Mesenchymal stem cell (in vitro differentiated cells and primary cell): Measurements from ENCODE around the gene ITGB2.

Experiments
- DNase-seq: peaks from one replicate; pipeline ENCODE4 v3.0.0-alpha.2; 2013
- H2AFZ ChIP-seq: one replicate; pipeline ENCODE4 v1.6.1; 2013; ENCODE audit warnings: low read depth, mild to moderate bottlenecking, control low read depth, inconsistent platforms, low read length, moderate library complexity
- H2AK5ac ChIP-seq: 2 replicates; pipeline ENCODE4 v1.6.1; 2013; ENCODE audit warnings: low read length, moderate library complexity, mild to moderate bottlenecking, inconsistent platforms; ENCODE audit not compliant: severe bottlenecking
- H2BK120ac ChIP-seq: one replicate; pipeline ENCODE4 v1.6.1; 2013; ENCODE audit warnings: low read depth, mild to moderate bottlenecking, inconsistent platforms, low read length, moderate library complexity
- H2BK12ac ChIP-seq, 2 experiments: one replicate each; pipeline ENCODE4 v1.6.1; 2013; ENCODE audit warnings: inconsistent platforms in 2 of 2, low read length in 2 of 2, mild to moderate bottlenecking in 2 of 2, moderate library complexity in 2 of 2, control low read depth in 1 of 2
- H2BK15ac ChIP-seq: one replicate; pipeline ENCODE4 v1.6.1; 2013; ENCODE audit warnings: mild to moderate bottlenecking, low read depth, inconsistent platforms; ENCODE audit not compliant: poor library complexity, severe bottlenecking
- H2BK5ac ChIP-seq: 2 replicates; pipeline ENCODE4 v1.6.1; 2013; ENCODE audit warnings: low read depth, mild to moderate bottlenecking, low read length, control low read depth, inconsistent platforms; ENCODE audit not compliant: poor library complexity, severe bottlenecking
- H3K14ac ChIP-seq, 2 experiments: one replicate each; pipeline ENCODE4 v1.6.1; 2013; ENCODE audit warnings: inconsistent platforms in 2 of 2, low read length in 2 of 2, control low read depth in 1 of 2, mild to moderate bottlenecking in 1 of 2, moderate library complexity in 1 of 2
- H3K18ac ChIP-seq, 2 experiments: one replicate each; pipeline ENCODE4 v1.6.1; 2013; ENCODE audit warnings: inconsistent platforms in 2 of 2, low read length in 2 of 2, control low read depth in 1 of 2, low read depth in 1 of 2, mild to moderate bottlenecking in 1 of 2
- H3K23ac ChIP-seq, 2 experiments: one replicate each; pipeline ENCODE4 v1.6.1; 2013; ENCODE audit warnings: inconsistent platforms in 2 of 2, low read length in 2 of 2, mild to moderate bottlenecking in 2 of 2, moderate library complexity in 2 of 2, control low read depth in 1 of 2
- H3K27ac ChIP-seq: 2 replicates; pipeline ENCODE4 v1.5.1; 2013; ENCODE audit warnings: mild to moderate bottlenecking, moderate library complexity, low read length, control low read depth, inconsistent platforms; ENCODE audit not compliant: poor library complexity, severe bottlenecking
- H3K27me3 ChIP-seq, 2 experiments: 2 replicates each; pipeline versions ENCODE4 v1.6.1 to v1.7.0; 2013; ENCODE audit warnings: low read length in 2 of 2, mild to moderate bottlenecking in 2 of 2, moderate library complexity in 2 of 2, control low read depth in 1 of 2, inconsistent platforms in 1 of 2; ENCODE audit not compliant: control insufficient read depth in 1 of 2, insufficient read depth in 1 of 2
- H3K36me3 ChIP-seq, 2 experiments: 2 replicates each; pipeline versions ENCODE4 v1.6.1 to v1.7.0; 2013; ENCODE audit warnings: low read length in 2 of 2, control low read depth in 1 of 2, inconsistent platforms in 1 of 2, low read depth in 1 of 2, mild to moderate bottlenecking in 1 of 2; ENCODE audit not compliant: insufficient read depth in 2 of 2, control insufficient read depth in 1 of 2
- H3K4ac ChIP-seq, 2 experiments: one replicate each; pipeline ENCODE4 v1.6.1; 2013; ENCODE audit warnings: inconsistent platforms in 2 of 2, low read length in 2 of 2, mild to moderate bottlenecking in 2 of 2, moderate library complexity in 2 of 2, control low read depth in 1 of 2, low read depth in 1 of 2
- H3K4me1 ChIP-seq: 2 replicates; pipeline ENCODE4 v1.6.1; 2013; ENCODE audit warnings: low read depth, low read length, control low read depth; ENCODE audit not compliant: control insufficient read depth, insufficient read depth
- H3K4me2 ChIP-seq: 2 replicates; pipeline ENCODE4 v1.6.1; 2013; ENCODE audit warnings: low read length, mild to moderate bottlenecking, inconsistent platforms; ENCODE audit not compliant: poor library complexity, severe bottlenecking
- H3K4me3 ChIP-seq, 2 experiments: 2 replicates each; pipeline versions ENCODE4 v1.5.1 to v1.7.0; 2013; ENCODE audit warnings: low read length in 2 of 2, mild to moderate bottlenecking in 2 of 2, control low read depth in 1 of 2, low read depth in 1 of 2; ENCODE audit not compliant: insufficient read depth in 1 of 2
- H3K79me1 ChIP-seq: replicated peaks from 2 replicates; pipeline ENCODE4 v1.6.1; 2013; ENCODE audit warnings: mild to moderate bottlenecking, control low read depth, low read length, inconsistent platforms; ENCODE audit not compliant: poor library complexity, severe bottlenecking
- H3K9ac ChIP-seq: 2 replicates; pipeline ENCODE4 v1.7.0; 2013; ENCODE audit warnings: mild to moderate bottlenecking, low read length, moderate library complexity
- H3K9me3 ChIP-seq: 2 replicates; pipeline ENCODE4 v1.7.0; 2013; ENCODE audit warnings: mild to moderate bottlenecking, low read length; ENCODE audit not compliant: control insufficient read depth
- H4K8ac ChIP-seq: one replicate; pipeline ENCODE4 v1.6.1; 2013; ENCODE audit warnings: inconsistent platforms, mild to moderate bottlenecking, low read length, moderate library complexity
- H4K91ac ChIP-seq: one replicate; pipeline ENCODE4 v1.6.1; 2013; ENCODE audit warnings: mild to moderate bottlenecking, low read length, inconsistent platforms
- WGBS: methylation state at CpG from one replicate; pipeline ENCODE4 v1.1.7; 2013; ENCODE audit warnings: mixed read lengths; 5-methylcytosine and 5-hydroxymethylcytosine counted together

Gene ITGB2

DNA sequence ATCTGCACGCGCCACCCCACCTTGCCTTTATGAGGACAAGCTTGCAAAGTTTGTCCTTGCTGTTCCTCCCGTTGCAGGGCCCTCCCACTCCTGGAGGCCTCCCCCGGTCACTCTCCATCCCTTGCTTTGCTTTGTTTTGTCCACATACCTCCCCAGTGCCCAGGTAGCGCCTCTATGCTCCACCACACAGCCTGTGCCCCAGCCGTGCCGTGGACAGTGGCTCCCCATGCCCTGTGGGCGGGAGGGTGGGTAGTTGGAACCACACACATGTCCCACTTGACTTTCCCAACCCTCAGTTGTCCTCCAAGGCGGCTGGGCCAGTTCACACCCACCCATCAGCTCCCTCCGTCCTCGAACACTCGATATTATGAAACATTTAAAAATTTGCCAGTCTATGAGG lies 43.7 kb upstream of the ITGB2 start:
- Histone ChIP-seq H3K27ac (no peak overlapping the region), H2BK5ac (no peak overlapping the region), H3K79me1 (peaks cover 25% of the 10 kb centered on the region), H4K91ac (peak overlapping the region; percentile 35), H3K23ac (no peak overlapping the region), H3K9ac (no peak overlapping the region), H2BK15ac (no peak overlapping the region), H3K9me3 (no peaks in the 10 kb centered on the region), H2BK120ac (no peak overlapping the region), H2BK12ac (peak overlapping the region in 1 of 2 experiments; percentile 75), H3K14ac (no peak overlapping the region), H3K4ac (no peak overlapping the region), H3K4me2 (no peak overlapping the region), H3K36me3 (peaks cover 33 to 45% of the 10 kb centered on the region in 2 experiments), H2AK5ac (no peak overlapping the region), H2AFZ (no peak overlapping the region), H3K27me3 (no peaks in the 10 kb centered on the region), H4K8ac (no peak overlapping the region), H3K4me1 (peaks cover 56% of the 10 kb centered on the region), H3K18ac (no peak overlapping the region), H3K4me3 (no peak overlapping the region)
- WGBS, result 97% methylated on average over 12 of the region's 12 CpGs
- DNase-seq, result no peak

DNA sequence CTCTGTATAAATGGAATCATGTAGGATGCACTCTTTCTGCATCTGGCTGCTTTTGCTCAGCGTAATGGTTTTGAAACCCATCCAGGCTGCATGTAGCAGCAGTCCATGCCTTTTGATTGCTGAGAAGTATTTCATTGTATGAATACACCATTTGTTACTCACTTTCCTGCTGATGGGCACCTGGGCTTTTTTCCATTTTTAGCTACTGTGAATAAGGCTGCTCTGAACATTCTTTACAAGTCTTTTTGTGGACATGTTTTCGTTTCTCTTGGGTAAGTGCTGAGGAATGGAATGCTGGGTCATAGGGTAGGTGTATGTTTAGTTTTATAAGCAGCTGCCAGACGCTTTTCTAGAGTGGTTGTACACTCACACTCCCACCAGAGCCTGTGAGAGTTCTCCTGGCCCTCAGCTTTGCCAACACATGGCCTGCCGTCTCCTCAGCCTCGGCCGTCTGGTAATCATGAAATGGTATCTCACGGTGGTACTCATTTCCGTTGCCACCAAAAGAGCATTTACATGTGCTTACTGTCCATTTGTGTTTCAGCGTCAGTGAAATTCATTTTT lies 41.8 kb upstream of the ITGB2 start:
- Histone ChIP-seq H3K79me1 (peaks cover 24% of the 10 kb centered on the region), H3K27me3 (no peaks in the 10 kb centered on the region), H2BK5ac (no peak overlapping the region), H3K9ac (no peak overlapping the region), H3K23ac (no peak overlapping the region), H2AK5ac (peak overlapping the region; percentile 94), H3K18ac (peak overlapping the region; percentile 75 to 92), H3K9me3 (no peaks in the 10 kb centered on the region), H3K4ac (peak overlapping the region; percentile 16 to 60), H3K4me3 (no peak overlapping the region), H3K36me3 (peaks cover 25 to 47% of the 10 kb centered on the region in 2 experiments), H2AFZ (no peak overlapping the region), H3K4me2 (peak overlapping the region; percentile 32), H3K4me1 (peaks cover 60% of the 10 kb centered on the region), H2BK120ac (peak overlapping the region; percentile 68), H4K8ac (peak overlapping the region; percentile 78), H2BK12ac (peak overlapping the region; percentile 90 to 94), H4K91ac (peak overlapping the region; percentile 85), H3K27ac (peak overlapping the region; percentile 91), H3K14ac (no peak overlapping the region), H2BK15ac (no peak overlapping the region)
- 3% methylated on average over 9 of the region's 9 CpGs for WGBS
- DNase-seq, result peak; percentile 97

DNA sequence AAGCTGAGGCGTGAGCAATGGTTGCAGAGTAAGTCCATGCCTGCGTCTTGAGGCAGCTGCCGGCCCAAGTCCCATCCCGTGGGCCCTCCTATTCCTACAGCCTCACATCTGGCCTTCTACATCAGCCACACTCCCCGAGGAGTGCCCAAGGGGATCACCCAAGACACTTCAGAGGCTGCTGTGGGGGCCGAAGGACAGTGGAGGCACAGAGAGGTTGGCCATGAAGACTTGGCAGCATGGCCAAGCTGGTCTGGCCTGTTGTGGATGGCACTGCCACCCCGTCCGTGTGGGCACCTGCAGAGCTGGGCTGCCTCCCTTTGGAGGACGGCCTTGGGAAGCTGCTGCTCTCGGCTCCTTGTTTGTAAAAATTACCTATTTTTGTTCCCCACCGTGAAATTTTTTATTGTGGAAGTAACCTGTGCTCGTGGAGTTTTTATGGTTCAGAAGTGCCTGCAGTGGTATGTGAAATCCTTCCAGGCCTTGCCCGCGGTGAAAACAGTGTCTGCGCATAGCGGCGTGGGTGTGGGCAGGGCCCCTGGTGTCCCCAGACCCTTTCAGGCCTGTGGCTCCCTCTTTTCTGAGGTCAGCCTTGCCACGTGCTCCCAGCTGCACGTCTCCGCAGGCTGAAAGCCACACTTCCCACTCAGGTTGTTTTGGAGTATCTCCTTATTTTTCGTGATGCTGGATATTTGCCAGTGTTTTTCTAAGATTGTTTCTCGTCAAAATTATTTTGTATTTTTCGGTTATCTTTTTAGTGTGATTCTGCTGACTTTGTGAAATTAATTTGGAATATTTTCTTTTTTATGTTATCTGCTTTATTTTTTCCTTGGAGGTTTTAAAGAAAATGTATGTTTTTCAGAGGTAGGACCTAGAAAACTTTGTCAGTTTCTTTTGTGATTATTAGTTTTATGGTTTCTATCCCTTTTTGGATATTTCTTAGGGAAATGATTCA lies 39.7 kb upstream of the ITGB2 start:
- Histone ChIP-seq H2BK12ac (peak overlapping the region; percentile 65 to 79), H2BK5ac (peak overlapping the region; percentile 46), H3K4me2 (no peak overlapping the region), H2BK120ac (no peak overlapping the region), H3K79me1 (peaks cover 22% of the 10 kb centered on the region), H3K27me3 (no peaks in the 10 kb centered on the region), H2BK15ac (no peak overlapping the region), H3K4me3 (no peak overlapping the region), H3K4me1 (peaks cover 61% of the 10 kb centered on the region), H3K23ac (no peak overlapping the region), H4K8ac (no peak overlapping the region), H3K27ac (no peak overlapping the region), H2AK5ac (peak overlapping the region; percentile 42), H3K9me3 (no peaks in the 10 kb centered on the region), H3K4ac (peak overlapping the region; percentile 22 to 41), H2AFZ (no peak overlapping the region), H4K91ac (peak overlapping the region; percentile 79), H3K18ac (peak overlapping the region in 1 of 2 experiments; percentile 61), H3K9ac (no peak overlapping the region), H3K14ac (peak overlapping the region in 1 of 2 experiments; percentile 30), H3K36me3 (peaks cover 33 to 38% of the 10 kb centered on the region in 2 experiments)
- WGBS, result 97% methylated on average over 23 of the region's 23 CpGs
- DNase-seq, result no peak
